A549 (cell line): ENCODE data around the gene TNMD. TPM values are rescaled to one million over a fixed set of nuclear protein-coding genes. Genes with fewer than 3 reads are reported as not detected.

ENCODE experiments used
- ATAC-seq, 2 experiments: fragments of 200-7000 bp in 1 of 2; fragments of >200 bp in 1 of 2; cut with Nextera tagmentation in 1 of 2; cut with Tn5 transposase in 1 of 2; 3 replicates each; pipeline versions ENCODE4 v1.8.0 to v1.9.1; 2018 to 2020; ENCODE audit warnings: mild to moderate bottlenecking in 1 of 2, moderate library complexity in 1 of 2
- CTCF ChIA-PET: fragments of 300-600 bp; sonication (Branson Sonifier 250); formaldehyde crosslinking; extraction: SDS; loops from one replicate; lab custom pipeline; 2021; ENCODE audit warnings: antibody characterized with exemption, inconsistent platforms; lab: Yijun Ruan, JAX
- POLR2A ChIA-PET: fragments of 350-600 bp; formaldehyde crosslinking; extraction: SDS; loops from one replicate; lab custom pipeline; 2021; ENCODE audit warnings: antibody characterized with exemption, inconsistent platforms; lab: Yijun Ruan, JAX
- DNase-seq, 2 experiments: peaks; one replicate each; pipeline versions ENCODE4 v3.0.0 to v3.0.0-alpha.2; 2011 to 2016; ENCODE audit warnings: low read depth in 1 of 2, low spot score in 1 of 2
- FAIRE-seq: peaks from 2 replicates; lab custom pipeline; 2011; peaks lifted over from hg19 to GRCh38; lab: Jason Lieb, UNC
- H3K27ac ChIP-seq, 2 experiments: fragments of >200 bp; sonication (Bioruptor Twin); formaldehyde crosslinking; 3 replicates each; pipeline ENCODE4 v1.5.1; 2016 to 2017
- H3K4me1 ChIP-seq: fragments of >200 bp; sonication (Bioruptor Twin); formaldehyde crosslinking; 3 replicates; pipeline ENCODE4 v1.6.1; 2016
- H3K4me2 ChIP-seq: fragments of >200 bp; sonication (Bioruptor Twin); formaldehyde crosslinking; 3 replicates; pipeline ENCODE4 v1.6.1; 2016
- H3K4me3 ChIP-seq: fragments of >200 bp; sonication (Bioruptor Twin); formaldehyde crosslinking; 3 replicates; pipeline ENCODE4 v1.5.1; 2016
- H3K9me3 ChIP-seq: fragments of >200 bp; sonication (Bioruptor Twin); formaldehyde crosslinking; 3 replicates; pipeline ENCODE4 v1.6.1; 2016
- CEBPB ChIP-seq, 2 experiments: fragments of >200 bp in 1 of 2; sonication (Bioruptor Twin) in 1 of 2; formaldehyde crosslinking in 1 of 2; IDR thresholded peaks; 2 replicates each; pipeline ENCODE4 v1.6.1; 2012 to 2016
- EHF ChIP-seq: fragments of 250-450 bp; sonication (Bioruptor Pico); IDR thresholded peaks from 2 replicates; pipeline ENCODE4 v1.5.0; 2020; ENCODE audit warnings: mild to moderate bottlenecking
- EHMT2 ChIP-seq: fragments of 200-600 bp; sonication (generic); IDR thresholded peaks from 2 replicates; pipeline ENCODE4 v1.6.1; 2016; ENCODE audit warnings: antibody characterized with exemption, low read depth, mild to moderate bottlenecking, moderate library complexity
- FOSB ChIP-seq: fragments of 250-450 bp; sonication (Bioruptor Pico); IDR thresholded peaks from 2 replicates; pipeline ENCODE4 v1.5.0; 2020; ENCODE audit warnings: mild to moderate bottlenecking, moderate library complexity
- FOSL2 ChIP-seq, 2 experiments: fragments of 450-650 bp in 1 of 2; fragments of >200 bp in 1 of 2; sonication (Bioruptor Twin) in 1 of 2; formaldehyde crosslinking; IDR thresholded peaks; 2 replicates each; pipeline versions ENCODE4 v1.5.0 to v1.6.1; 2016 to 2020; ENCODE audit warnings: mild to moderate bottlenecking in 1 of 2, moderate library complexity in 1 of 2
- HES2 ChIP-seq: fragments of >200 bp; sonication (Bioruptor Twin); formaldehyde crosslinking; IDR thresholded peaks from 2 replicates; pipeline ENCODE4 v1.6.1; 2016
- HMGXB4 ChIP-seq: fragments of 250-450 bp; sonication (Bioruptor Pico); IDR thresholded peaks from 2 replicates; pipeline ENCODE4 v1.5.0; 2021; ENCODE audit warnings: mild to moderate bottlenecking, moderate library complexity, borderline replicate concordance
- HOXA7 ChIP-seq: fragments of 250-450 bp; sonication (Bioruptor Pico); IDR thresholded peaks from 2 replicates; pipeline ENCODE4 v1.5.0; 2020; ENCODE audit warnings: mild to moderate bottlenecking, moderate library complexity
- HOXB13 ChIP-seq: fragments of 250-450 bp; sonication (Bioruptor Pico); IDR thresholded peaks from 2 replicates; pipeline ENCODE4 v1.5.0; 2020; ENCODE audit warnings: low read depth, mild to moderate bottlenecking, moderate library complexity
- JUN ChIP-seq, 2 experiments: fragments of >200 bp; sonication (Bioruptor Twin); formaldehyde crosslinking; IDR thresholded peaks; 2 replicates in 1 of 2; 3 replicates in 1 of 2; pipeline ENCODE4 v1.6.1; 2016 to 2017
- MAFK ChIP-seq: fragments of 450-650 bp; IDR thresholded peaks from 2 replicates; pipeline ENCODE4 v1.6.1; 2014; ENCODE audit not compliant: partially characterized antibody
- MAX ChIP-seq: IDR thresholded peaks from 2 replicates; pipeline ENCODE4 v1.6.1; 2012
- MAZ ChIP-seq: fragments of 150-350 bp; IDR thresholded peaks from 2 replicates; pipeline ENCODE4 v1.6.1; 2014; ENCODE audit warnings: antibody characterized with exemption, low read depth, low read length, borderline replicate concordance
- NFE2L2 ChIP-seq: fragments of 150-350 bp; conservative IDR thresholded peaks from 2 replicates; pipeline ENCODE4 v1.6.1; 2014; ENCODE audit warnings: low read length
- PHF8 ChIP-seq: fragments of 200-600 bp; sonication (generic); IDR thresholded peaks from 2 replicates; pipeline ENCODE4 v1.6.1; 2016; ENCODE audit warnings: low read depth, mild to moderate bottlenecking, antibody characterized with exemption, moderate library complexity, borderline replicate concordance
- RARB ChIP-seq: fragments of 250-450 bp; sonication (Bioruptor Pico); IDR thresholded peaks from 2 replicates; pipeline ENCODE4 v1.8.0; 2021; ENCODE audit warnings: mild to moderate bottlenecking, moderate library complexity
- RFX5 ChIP-seq: fragments of 450-650 bp; IDR thresholded peaks from 2 replicates; pipeline ENCODE4 v1.7.1; 2014; ENCODE audit warnings: antibody characterized with exemption, mild to moderate bottlenecking, moderate library complexity
- RNF2 ChIP-seq: fragments of 200-600 bp; sonication (generic); IDR thresholded peaks from 2 replicates; pipeline ENCODE4 v1.6.1; 2016; ENCODE audit warnings: low read depth, mild to moderate bottlenecking, antibody characterized with exemption, moderate library complexity, borderline replicate concordance
- SMC3 ChIP-seq: fragments of >200 bp; sonication (Bioruptor Twin); formaldehyde crosslinking; IDR thresholded peaks from 3 replicates; pipeline ENCODE4 v1.6.1; 2018; ENCODE audit warnings: inconsistent platforms
- SREBF2 ChIP-seq: fragments of 450-650 bp; IDR thresholded peaks from 2 replicates; pipeline ENCODE4 v1.6.1; 2014; ENCODE audit warnings: mild to moderate bottlenecking, moderate library complexity
- USF2 ChIP-seq: fragments of 450-650 bp; IDR thresholded peaks from 2 replicates; pipeline ENCODE4 v1.6.1; 2014; ENCODE audit warnings: antibody characterized with exemption
- ZFP36 ChIP-seq: fragments of 450-650 bp; IDR thresholded peaks from 2 replicates; pipeline ENCODE4 v1.6.1; 2014; ENCODE audit warnings: borderline replicate concordance; ENCODE audit not compliant: partially characterized antibody
- ZNF302 ChIP-seq: fragments of 250-450 bp; sonication (Bioruptor Pico); IDR thresholded peaks from 2 replicates; pipeline ENCODE4 v1.9.0; 2021; ENCODE audit warnings: inconsistent platforms, mild to moderate bottlenecking, moderate library complexity
- WGBS: methylation state at CpG from one replicate; pipeline ENCODE4 v1.1.6; 2017; ENCODE audit errors: missing lambda C conversion rate; 5-methylcytosine and 5-hydroxymethylcytosine counted together
- polyA plus RNA-seq, 4 experiments: library from polyadenylated mRNA; depleted of rRNA in 3 of 4; stranded (reverse); fragments of >200 nt; fragmentation: RNase III in 1 of 4; extraction: RNeasy Plus Mini Kit Qiagen cat#74134 plus additional on column Dnase treatment in 1 of 4; gene quantifications; 2 replicates in 3 of 4; 3 replicates in 1 of 4; pipeline ENCODE4 v1.2.3, GENCODE V29; 2011 to 2017

The TNMD gene
- polyA plus RNA-seq, 2 of the 4 experiments (the other 2 are of a cell fraction) = not detected

GRCh38 chrX:100600340-100600739 lies 15.6 kb downstream of the TNMD start:
- ATAC-seq (no peak), FAIRE-seq (no peak)
- H3K4me1 ChIP-seq = no peaks in the 10 kb centered on the region
- no peak overlapping the region for H3K4me3 ChIP-seq
- H3K4me2 ChIP-seq = no peak overlapping the region
- no peak for TF ChIP-seq HES2
- TF ChIP-seq FOSB (CRISPR knock-in tag) = no peak
- peak; percentile 81 for TF ChIP-seq MAFK
- TF ChIP-seq USF2 = no peak
- TF ChIP-seq, all 56 proteins: peak for 1
- H3K9me3 ChIP-seq = no peaks in the 10 kb centered on the region
- CTCF ChIA-PET = interaction anchor here (0.9 kb wide), 1 partner anchor 12 kb away, joined by 3 read pairs; no protein-coding TSS in a partner anchor
- H3K27ac ChIP-seq = no peak overlapping the region
- DNase-seq = no peak
- POLR2A ChIA-PET = no interaction called here

GRCh38 chrX:100600758-100601157 lies 16.0 kb downstream of the TNMD start:
- no peak for ATAC-seq
- H3K27ac ChIP-seq = no peak overlapping the region
- H3K4me1 ChIP-seq = no peaks in the 10 kb centered on the region
- no peak for FAIRE-seq
- H3K4me2 ChIP-seq = no peak overlapping the region
- ChIA-PET CTCF (interaction anchor here (0.9 kb wide), 1 partner anchor 13 kb away, joined by 3 read pairs; no protein-coding TSS in a partner anchor), POLR2A (no interaction called here)
- no peak for DNase-seq
- H3K9me3 ChIP-seq = no peaks in the 10 kb centered on the region
- H3K4me3 ChIP-seq = no peak overlapping the region
- TF ChIP-seq CEBPB (IDR thresholded peaks at IDR 0.05) (no peak), MAZ (no peak), MAX (no peak), HOXB13 (CRISPR knock-in tag) (no peak)
- WGBS = 3% methylated on average over 1 of the region's 1 CpG

GRCh38 chrX:100606753-100607152 lies 22.0 kb downstream of the TNMD start:
- POLR2A ChIA-PET = no interaction called here
- no peak for TF ChIP-seq RFX5
- no peak for TF ChIP-seq PHF8
- no peak for TF ChIP-seq SREBF2
- TF ChIP-seq EHF = no peak
- TF ChIP-seq FOSL2 (IDR thresholded peaks at IDR 0.05) = no peak
- TF ChIP-seq FOSL2 (CRISPR knock-in tag; IDR thresholded peaks at IDR 0.05) = no peak
- TF ChIP-seq JUN (IDR thresholded peaks at IDR 0.05) = no peak
- no peak for TF ChIP-seq RNF2
- TF ChIP-seq EHMT2 = no peak
- TF ChIP-seq HMGXB4 (CRISPR knock-in tag) = no peak
- no peak for TF ChIP-seq HOXA7 (CRISPR knock-in tag)
- TF ChIP-seq ZFP36 = no peak
- TF ChIP-seq MAZ = no peak
- no peak for TF ChIP-seq RARB (CRISPR knock-in tag)
- no peak for TF ChIP-seq SMC3
- TF ChIP-seq ZNF302 (CRISPR knock-in tag) = no peak
- TF ChIP-seq NFE2L2 = no peak
- FAIRE-seq = no peak
- 39% methylated on average over 1 of the region's 1 CpG for WGBS
- H3K9me3 ChIP-seq = no peaks in the 10 kb centered on the region
- no peaks in the 10 kb centered on the region for H3K4me1 ChIP-seq
- no peak overlapping the region for H3K4me3 ChIP-seq
- H3K4me2 ChIP-seq = no peak overlapping the region
- DNase-seq = no peak
- H3K27ac ChIP-seq = no peak overlapping the region
- no peak for ATAC-seq
- CTCF ChIA-PET = interaction anchor here (1.8 kb wide), 1 partner anchor 9 kb away, joined by 5 read pairs; no protein-coding TSS in a partner anchor
